ENCODE measurements around the gene SMG6.

DNA sequence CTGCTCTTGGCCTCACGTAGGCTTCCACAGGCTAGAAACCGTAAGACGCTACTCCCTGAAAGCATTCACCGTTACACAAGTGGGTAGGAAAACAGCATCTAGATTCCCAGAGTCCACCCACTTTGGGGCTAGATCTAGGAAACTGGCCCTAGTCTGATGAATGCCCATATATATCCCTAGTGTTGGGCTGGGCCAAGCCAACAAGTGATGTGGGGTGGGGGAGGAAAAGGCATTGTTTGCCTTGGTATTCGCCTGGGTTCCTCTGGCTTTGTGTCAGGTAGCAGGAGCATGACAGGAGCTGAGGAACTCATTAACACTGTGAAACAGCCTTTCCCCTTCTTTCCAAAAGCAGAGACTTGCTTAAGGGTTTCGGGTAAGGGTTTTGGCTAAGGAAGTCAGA is 112.4 kb downstream of the SMG6 start:
- TF ChIP-seq, protein P1, sequence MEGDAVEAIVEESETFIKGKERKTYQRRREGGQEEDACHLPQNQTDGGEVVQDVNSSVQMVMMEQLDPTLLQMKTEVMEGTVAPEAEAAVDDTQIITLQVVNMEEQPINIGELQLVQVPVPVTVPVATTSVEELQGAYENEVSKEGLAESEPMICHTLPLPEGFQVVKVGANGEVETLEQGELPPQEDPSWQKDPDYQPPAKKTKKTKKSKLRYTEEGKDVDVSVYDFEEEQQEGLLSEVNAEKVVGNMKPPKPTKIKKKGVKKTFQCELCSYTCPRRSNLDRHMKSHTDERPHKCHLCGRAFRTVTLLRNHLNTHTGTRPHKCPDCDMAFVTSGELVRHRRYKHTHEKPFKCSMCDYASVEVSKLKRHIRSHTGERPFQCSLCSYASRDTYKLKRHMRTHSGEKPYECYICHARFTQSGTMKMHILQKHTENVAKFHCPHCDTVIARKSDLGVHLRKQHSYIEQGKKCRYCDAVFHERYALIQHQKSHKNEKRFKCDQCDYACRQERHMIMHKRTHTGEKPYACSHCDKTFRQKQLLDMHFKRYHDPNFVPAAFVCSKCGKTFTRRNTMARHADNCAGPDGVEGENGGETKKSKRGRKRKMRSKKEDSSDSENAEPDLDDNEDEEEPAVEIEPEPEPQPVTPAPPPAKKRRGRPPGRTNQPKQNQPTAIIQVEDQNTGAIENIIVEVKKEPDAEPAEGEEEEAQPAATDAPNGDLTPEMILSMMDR (IDR thresholded peaks at IDR 0.05): no peak
- no peak for TF ChIP-seq EZH2 (IDR thresholded peaks at IDR 0.05; ENCODE audit: borderline replicate concordance, insufficient read depth, low read depth, low read length, poor library complexity, severe bottlenecking)

All from B cell (primary cell).